SK-N-MC (cell line): ENCODE measurements around the gene OAS3.

Experiments used
- EZH2 ChIP-seq: fragments of 200-600 bp; sonication (generic); IDR thresholded peaks from one replicate; pipeline ENCODE4 v1.6.1; 2017; ENCODE audit warnings: antibody characterized with exemption
- FOXP2 ChIP-seq: optimal IDR thresholded peaks from 2 replicates; pipeline ENCODE3; 2011; ENCODE audit warnings: mild to moderate bottlenecking, moderate library complexity; ENCODE audit not compliant: insufficient read depth; ENCODE audit errors: extremely low read length, control extremely low read depth
- POLR2AphosphoS5 ChIP-seq: IDR thresholded peaks from 2 replicates; pipeline ENCODE4 v1.6.1; 2012; ENCODE audit warnings: mild to moderate bottlenecking, low read depth, low read length, borderline replicate concordance

- TF ChIP-seq EZH2 (no peak), POLR2AphosphoS5 (no peak), FOXP2 (no peak)
Measured at GRCh38 chr12:112916270-112916669, 22.0 kb upstream of the OAS3 start.
